ENCODE measurements around the gene ADAMTSL4. TPM values are rescaled to one million over a fixed set of nuclear protein-coding genes. Genes with fewer than 3 reads are reported as not detected.

ADAMTSL4 gene
- total RNA-seq, 1 donor from 2014 or later: 1.6 TPM

- TF ChIP-seq CTCF (IDR thresholded peaks at IDR 0.05; ENCODE audit: insufficient read depth, low read length, severe bottlenecking): no peak
- H3K27me3 ChIP-seq (ENCODE audit: control insufficient read depth, insufficient read depth, low read length): no peaks in the 10 kb centered on the region
- no peaks in the 10 kb centered on the region for H3K36me3 ChIP-seq (ENCODE audit: control insufficient read depth, insufficient read depth, low read length)
- FAIRE-seq: no peak
- DNase-seq (ENCODE audit: low read depth): no peak
- H3K4me3 ChIP-seq (ENCODE audit: low read depth, low read length): no peak overlapping the region
Measured at GRCh38 chr1:150545486-150546032, 3.6 kb upstream of the ADAMTSL4 start.

DNA sequence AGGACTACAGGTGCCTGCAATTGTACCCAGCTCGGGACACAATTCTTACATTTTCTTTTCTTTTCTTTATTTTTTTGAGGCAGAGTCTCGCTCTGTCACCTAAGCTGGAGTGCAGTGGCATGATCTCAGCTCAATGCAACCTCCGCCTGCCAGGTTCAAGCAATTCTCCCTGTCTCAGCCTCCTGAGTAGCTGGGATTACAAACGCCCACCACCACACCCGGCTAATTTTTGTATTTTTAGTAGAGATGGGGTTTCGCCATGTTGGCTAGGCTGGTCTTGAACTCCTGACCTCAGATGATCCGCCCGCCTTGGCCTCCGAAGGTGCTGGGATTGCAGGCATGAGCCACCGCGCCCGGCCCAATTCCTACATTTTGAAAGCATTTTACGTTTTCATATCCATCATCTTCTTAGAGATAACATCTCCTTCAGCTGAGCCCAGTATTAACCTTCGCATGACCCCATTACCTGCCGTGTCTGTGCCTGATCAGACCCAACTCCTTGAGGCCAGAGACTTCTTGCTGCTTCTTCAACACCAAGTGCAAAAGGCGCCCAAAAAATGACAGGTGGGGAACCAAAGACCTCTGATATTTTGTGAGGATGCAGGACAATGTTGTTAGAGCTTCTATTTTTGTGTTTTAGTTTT, 2.8 kb upstream of the ADAMTSL4 start:
- H3K4me3 ChIP-seq (ENCODE audit: low read depth, low read length): no peak overlapping the region
- DNase-seq (ENCODE audit: low read depth) (no peak), FAIRE-seq (no peak)
- H3K27me3 ChIP-seq (ENCODE audit: control insufficient read depth, insufficient read depth, low read length): no peaks in the 10 kb centered on the region
- no peak for TF ChIP-seq CTCF (IDR thresholded peaks at IDR 0.05; ENCODE audit: insufficient read depth, low read length, severe bottlenecking)
- no peaks in the 10 kb centered on the region for H3K36me3 ChIP-seq (ENCODE audit: control insufficient read depth, insufficient read depth, low read length)

- Histone ChIP-seq H3K4me3 (ENCODE audit: low read depth, low read length) (peak overlapping the region; percentile 54), H3K36me3 (ENCODE audit: control insufficient read depth, insufficient read depth, low read length) (no peaks in the 10 kb centered on the region)
- no peak for FAIRE-seq
Measured at GRCh38 chr1:150548324-150548631, 930 bp upstream of the ADAMTSL4 start.

DNA sequence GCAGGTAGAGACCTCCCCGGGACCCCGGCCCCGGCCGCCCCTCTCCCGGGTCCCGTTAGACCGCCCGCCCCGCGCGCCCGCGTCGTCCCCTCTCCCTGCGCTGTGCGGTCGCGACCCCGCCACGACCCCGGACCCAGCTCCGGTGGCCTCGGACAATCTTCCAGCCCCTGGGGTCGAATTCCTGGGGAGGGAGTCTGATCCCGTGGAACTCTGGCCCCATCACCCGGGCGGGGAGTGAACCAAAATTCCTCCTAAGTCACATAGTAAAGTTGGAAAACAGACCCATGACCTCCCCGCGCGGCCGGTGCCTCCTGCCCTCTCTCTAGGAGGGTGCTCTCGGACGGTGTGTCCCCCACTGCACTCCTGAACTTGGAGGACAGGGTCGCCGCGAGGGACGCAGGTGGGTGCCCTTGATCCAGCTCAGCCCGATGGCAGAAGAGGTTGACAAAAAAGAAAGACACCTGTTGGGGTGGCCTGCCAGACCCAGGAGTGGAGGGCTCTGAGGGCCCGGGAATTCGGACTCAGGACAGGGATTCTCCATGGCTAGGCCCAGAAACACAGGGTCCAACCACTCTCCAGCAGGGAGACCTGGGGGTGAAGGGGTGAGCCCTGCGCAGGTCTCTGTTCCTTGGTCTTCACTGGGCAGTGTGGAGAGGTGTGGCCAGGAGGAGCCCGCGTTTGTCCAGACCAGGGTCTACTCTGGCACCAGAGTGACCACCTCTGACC, 451 bp downstream of the ADAMTSL4 start:
- TF ChIP-seq CTCF (IDR thresholded peaks at IDR 0.05; ENCODE audit: insufficient read depth, low read length, severe bottlenecking): peak; percentile 30

More at GRCh38 chr1:150548324-150548631, 930 bp upstream of the ADAMTSL4 start:
- no peaks in the 10 kb centered on the region for H3K27me3 ChIP-seq (ENCODE audit: control insufficient read depth, insufficient read depth, low read length)
- DNase-seq (ENCODE audit: low read depth): no peak
- no peak for TF ChIP-seq CTCF (IDR thresholded peaks at IDR 0.05; ENCODE audit: insufficient read depth, low read length, severe bottlenecking)

GRCh38 chr1:150550222-150551050, 1.2 kb downstream of the ADAMTSL4 start:
- Histone ChIP-seq H3K36me3 (ENCODE audit: control insufficient read depth, insufficient read depth, low read length) (peaks cover 3% of the 10 kb centered on the region), H3K27me3 (ENCODE audit: control insufficient read depth, insufficient read depth, low read length) (no peaks in the 10 kb centered on the region), H3K4me3 (ENCODE audit: low read depth, low read length) (peak overlapping the region; percentile 54)
- TF ChIP-seq CTCF (IDR thresholded peaks at IDR 0.05; ENCODE audit: insufficient read depth, low read length, severe bottlenecking): no peak
- no peak for DNase-seq (ENCODE audit: low read depth)
- FAIRE-seq: no peak

More for the DNA sequence above, 451 bp downstream of the ADAMTSL4 start:
- peaks cover 3% of the 10 kb centered on the region for H3K36me3 ChIP-seq (ENCODE audit: control insufficient read depth, insufficient read depth, low read length)
- H3K4me3 ChIP-seq (ENCODE audit: low read depth, low read length): peak overlapping the region; percentile 54
- H3K27me3 ChIP-seq (ENCODE audit: control insufficient read depth, insufficient read depth, low read length): no peaks in the 10 kb centered on the region
- FAIRE-seq: no peak
- no peak for DNase-seq (ENCODE audit: low read depth)
